CD14-positive monocyte (primary cell): Measurements from ENCODE around the gene TCOF1. TPM values are rescaled to one million over a fixed set of nuclear protein-coding genes. Genes with fewer than 3 reads are reported as not detected.

Experiments used
- DNase-seq, 3 donors: peaks; one replicate each; pipeline ENCODE4 v3.0.0-alpha.2; 2011 to 2022
- H2AFZ ChIP-seq: 2 replicates; pipeline ENCODE4 v1.6.0; 2012; ENCODE audit warnings: mild to moderate bottlenecking, low read depth, low read length, inconsistent platforms; ENCODE audit not compliant: insufficient read depth, poor library complexity, severe bottlenecking
- H3K27ac ChIP-seq, 2 donors: 1 replicate in 1 of 2; 2 replicates in 1 of 2; pipeline ENCODE4 v1.5.1; 2012 to 2013; ENCODE audit warnings: low read length in 2 of 2, control low read depth in 1 of 2, inconsistent platforms in 1 of 2, low read depth in 1 of 2, mild to moderate bottlenecking in 1 of 2
- H3K27me3 ChIP-seq, 2 donors: one replicate each; pipeline versions ENCODE4 v1.6.0 to v1.6.1; 2011 to 2013; ENCODE audit warnings: low read length in 2 of 2; ENCODE audit not compliant: control insufficient read depth in 2 of 2, insufficient read depth in 2 of 2
- H3K36me3 ChIP-seq, 2 donors: replicated peaks in 1 of 2; 1 replicate in 1 of 2; 2 replicates in 1 of 2; pipeline versions ENCODE4 v1.5.1 to v1.6.1; 2012 to 2013; ENCODE audit warnings: low read length in 2 of 2, control low read depth in 1 of 2, inconsistent platforms in 1 of 2, mild to moderate bottlenecking in 1 of 2; ENCODE audit not compliant: insufficient read depth in 2 of 2, control insufficient read depth in 1 of 2
- H3K4me1 ChIP-seq, 2 donors: 1 replicate in 1 of 2; 2 replicates in 1 of 2; pipeline versions ENCODE4 v1.5.1 to v1.6.1; 2012 to 2013; ENCODE audit warnings: low read length in 2 of 2, control low read depth in 1 of 2, inconsistent platforms in 1 of 2, mild to moderate bottlenecking in 1 of 2, moderate library complexity in 1 of 2; ENCODE audit not compliant: insufficient read depth in 2 of 2, control insufficient read depth in 1 of 2
- H3K4me2 ChIP-seq: replicated peaks from 2 replicates; pipeline ENCODE3; 2012; ENCODE audit warnings: low read length, moderate library complexity, mild to moderate bottlenecking; ENCODE audit not compliant: poor library complexity, severe bottlenecking; ENCODE audit errors: extremely low read depth
- H3K4me3 ChIP-seq, 3 experiments: fragments of 200-600 bp in 1 of 3; sonication (generic) in 1 of 3; replicated peaks in 1 of 3; 1 replicate in 2 of 3; 2 replicates in 1 of 3; pipeline ENCODE4 v1.5.1; 2011 to 2013; ENCODE audit warnings: low read length in 3 of 3, mild to moderate bottlenecking in 3 of 3, control low read depth in 2 of 3, low read depth in 2 of 3, inconsistent platforms in 1 of 3, moderate library complexity in 1 of 3
- H3K79me2 ChIP-seq: 2 replicates; pipeline ENCODE4 v1.6.0; 2012; ENCODE audit warnings: mild to moderate bottlenecking, control low read depth, inconsistent platforms, low read length, moderate library complexity; ENCODE audit not compliant: insufficient read depth
- H3K9ac ChIP-seq: 2 replicates; pipeline ENCODE4 v1.6.0; 2017; ENCODE audit warnings: low read length, mild to moderate bottlenecking; ENCODE audit not compliant: insufficient read depth, poor library complexity, severe bottlenecking
- H3K9me3 ChIP-seq, 2 donors: replicated peaks in 1 of 2; 1 replicate in 1 of 2; 2 replicates in 1 of 2; pipeline versions ENCODE4 v1.5.1 to v1.6.1; 2012 to 2013; ENCODE audit warnings: low read length in 2 of 2, control low read depth in 1 of 2; ENCODE audit not compliant: control insufficient read depth in 1 of 2, insufficient read depth in 1 of 2
- H4K20me1 ChIP-seq: 2 replicates; pipeline ENCODE4 v1.6.0; 2012; ENCODE audit warnings: mild to moderate bottlenecking, low read length, control low read depth, moderate library complexity; ENCODE audit not compliant: insufficient read depth
- H3K27ac Mint-ChIP-seq, 7 donors: one replicate each; pipeline ENCODE4 v1.8.0; 2020; ENCODE audit warnings: mild to moderate bottlenecking in 7 of 7, mixed read lengths in 7 of 7, moderate library complexity in 6 of 7, inconsistent platforms in 2 of 7
- H3K27me3 Mint-ChIP-seq, 3 donors: one replicate each; pipeline ENCODE4 v1.8.0; 2021 to 2022; ENCODE audit warnings: low read depth in 3 of 3, mild to moderate bottlenecking in 3 of 3, mixed read lengths in 3 of 3, moderate library complexity in 3 of 3, inconsistent platforms in 1 of 3
- H3K36me3 Mint-ChIP-seq, 2 donors: one replicate each; pipeline ENCODE4 v1.8.0; 2020; ENCODE audit warnings: mixed read lengths in 2 of 2, inconsistent platforms in 1 of 2, mild to moderate bottlenecking in 1 of 2
- H3K4me1 Mint-ChIP-seq: one replicate; pipeline ENCODE4 v1.8.0; 2020; ENCODE audit warnings: mild to moderate bottlenecking, mixed read lengths
- H3K4me3 Mint-ChIP-seq, 2 donors: one replicate each; pipeline ENCODE4 v1.8.0; 2020; ENCODE audit warnings: mild to moderate bottlenecking in 2 of 2, mixed read lengths in 2 of 2, moderate library complexity in 1 of 2
- H3K9me3 Mint-ChIP-seq, 7 donors: one replicate each; pipeline ENCODE4 v1.8.0; 2020 to 2022; ENCODE audit warnings: mixed read lengths in 7 of 7, mild to moderate bottlenecking in 6 of 7, moderate library complexity in 6 of 7, inconsistent platforms in 2 of 7
- WGBS: methylation state at CpG from one replicate; pipeline ENCODE4 v1.1.5; 2013; ENCODE audit warnings: missing lambda C conversion rate; ENCODE audit not compliant: insufficient coverage; 5-methylcytosine and 5-hydroxymethylcytosine counted together
- intact Hi-C, 2 donors: fragments of 100-400 bp; cut with micrococcal nuclease; formaldehyde crosslinking; loops; one replicate each; pipeline versions ENCODE4 v1.15.0 to v1.15.1; 2023
- polyA plus RNA-seq, 3 donors: library from polyadenylated mRNA; depleted of rRNA in 1 of 3; unstranded in 2 of 3; stranded (reverse) in 1 of 3; fragments of 300-500 nt in 2 of 3; fragments of >200 nt in 1 of 3; fragmentation: Illumina TruSeq in 2 of 3; gene quantifications; 1 replicate in 2 of 3; 2 replicates in 1 of 3; pipeline ENCODE4 v1.2.3, GENCODE V29; 2012 to 2021
- TF ChIP-seq, protein P1 (sequence below): fragments of 200-600 bp; IDR thresholded peaks from one replicate; pipeline ENCODE4 v1.8.0; 2022; ENCODE audit warnings: antibody characterized with exemption, mild to moderate bottlenecking

Gene TCOF1
- polyA plus RNA-seq, 3 donors = 1.4 to 18.0 (median 2.3) TPM

DNA sequence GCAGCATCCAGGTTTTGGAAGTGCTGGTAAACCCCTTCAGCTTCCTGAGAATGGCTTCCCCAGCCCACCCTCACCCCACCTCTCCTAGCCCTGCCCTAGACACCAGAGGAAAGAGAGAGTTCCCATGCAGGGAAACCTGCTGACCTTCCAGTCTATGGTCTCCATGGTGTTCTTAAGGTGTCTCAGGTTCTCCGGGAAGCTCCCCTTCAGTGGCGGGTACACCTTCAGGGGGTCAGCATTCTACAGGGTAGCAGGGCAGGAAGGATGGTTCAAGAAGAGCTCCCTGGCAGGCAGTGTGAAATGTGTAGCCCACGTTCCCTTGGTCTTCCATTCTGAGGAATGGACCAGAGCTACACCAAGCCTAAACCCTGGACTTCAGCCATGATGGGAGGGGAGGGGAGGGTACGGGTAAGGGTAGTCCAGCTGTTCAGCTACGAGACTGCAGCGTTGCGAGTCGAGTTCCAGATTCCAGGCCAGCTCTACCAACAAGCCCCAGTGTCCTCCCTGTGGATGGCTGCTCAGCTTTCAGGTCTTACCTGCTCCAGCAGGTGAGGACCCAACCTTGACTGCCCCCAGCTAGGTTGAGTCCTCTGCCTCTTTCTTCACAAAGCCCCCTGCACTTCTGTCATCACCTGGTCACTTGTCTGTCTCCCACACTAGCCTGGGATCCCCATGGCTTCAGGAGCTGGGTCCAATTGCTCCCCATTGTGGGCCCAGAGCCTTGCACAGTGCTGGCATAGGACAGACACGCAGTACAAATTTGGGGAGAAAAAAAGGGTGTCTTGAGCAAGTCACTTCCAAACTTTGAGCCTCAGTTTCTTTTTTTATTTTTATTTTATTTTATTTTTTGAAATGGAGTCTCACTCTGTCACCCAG is 47.7 kb downstream of the TCOF1 start:
- peak overlapping the region in 5 of 7 donors; percentile 22 to 79 (median 72) for H3K27ac Mint-ChIP-seq
- DNase-seq = peak in 1 of 3 donors; percentile 18
- Histone ChIP-seq H3K36me3 (peaks cover 91 to 100% of the 10 kb centered on the region in 2 donors), H2AFZ (no peak overlapping the region), H3K79me2 (peaks cover 62% of the 10 kb centered on the region), H3K27me3 (no peaks in the 10 kb centered on the region), H3K4me3 (no peak overlapping the region), H3K4me2 (no peak overlapping the region), H4K20me1 (peaks cover 100% of the 10 kb centered on the region), H3K9me3 (no peaks in the 10 kb centered on the region), H3K4me1 (peaks cover 29 to 44% of the 10 kb centered on the region in 2 donors), H3K27ac (peak overlapping the region; percentile 2 to 59), H3K9ac (no peak overlapping the region)
- peaks cover 33% of the 10 kb centered on the region for H3K4me1 Mint-ChIP-seq
- H3K9me3 Mint-ChIP-seq = no peaks in the 10 kb centered on the region
- H3K27me3 Mint-ChIP-seq = peaks cover 0 to 11% (median 0%) of the 10 kb centered on the region in 3 donors
- TF ChIP-seq, protein P1, sequence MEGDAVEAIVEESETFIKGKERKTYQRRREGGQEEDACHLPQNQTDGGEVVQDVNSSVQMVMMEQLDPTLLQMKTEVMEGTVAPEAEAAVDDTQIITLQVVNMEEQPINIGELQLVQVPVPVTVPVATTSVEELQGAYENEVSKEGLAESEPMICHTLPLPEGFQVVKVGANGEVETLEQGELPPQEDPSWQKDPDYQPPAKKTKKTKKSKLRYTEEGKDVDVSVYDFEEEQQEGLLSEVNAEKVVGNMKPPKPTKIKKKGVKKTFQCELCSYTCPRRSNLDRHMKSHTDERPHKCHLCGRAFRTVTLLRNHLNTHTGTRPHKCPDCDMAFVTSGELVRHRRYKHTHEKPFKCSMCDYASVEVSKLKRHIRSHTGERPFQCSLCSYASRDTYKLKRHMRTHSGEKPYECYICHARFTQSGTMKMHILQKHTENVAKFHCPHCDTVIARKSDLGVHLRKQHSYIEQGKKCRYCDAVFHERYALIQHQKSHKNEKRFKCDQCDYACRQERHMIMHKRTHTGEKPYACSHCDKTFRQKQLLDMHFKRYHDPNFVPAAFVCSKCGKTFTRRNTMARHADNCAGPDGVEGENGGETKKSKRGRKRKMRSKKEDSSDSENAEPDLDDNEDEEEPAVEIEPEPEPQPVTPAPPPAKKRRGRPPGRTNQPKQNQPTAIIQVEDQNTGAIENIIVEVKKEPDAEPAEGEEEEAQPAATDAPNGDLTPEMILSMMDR = no peak
- H3K4me3 Mint-ChIP-seq = no peak overlapping the region
- peaks cover 84 to 99% of the 10 kb centered on the region in 2 donors for H3K36me3 Mint-ChIP-seq
- intact Hi-C loops = loop anchor here in 1 of 2 donors (5.0 kb wide), 1 partner anchor 37 kb away; no protein-coding TSS in a partner anchor
- 100% methylated on average over 5 of the region's 9 CpGs for WGBS

- Histone ChIP-seq H2AFZ (no peak overlapping the region), H3K4me3 (no peak overlapping the region), H3K27ac (peak overlapping the region; percentile 2 to 17), H3K9ac (no peak overlapping the region), H3K27me3 (no peaks in the 10 kb centered on the region), H3K4me1 (peaks cover 31 to 46% of the 10 kb centered on the region in 2 donors), H3K36me3 (peaks cover 84 to 91% of the 10 kb centered on the region in 2 donors), H4K20me1 (peaks cover 100% of the 10 kb centered on the region), H3K9me3 (no peaks in the 10 kb centered on the region), H3K79me2 (peaks cover 72% of the 10 kb centered on the region), H3K4me2 (no peak overlapping the region)
- H3K9me3 Mint-ChIP-seq = peaks cover 0 to 3% (median 0%) of the 10 kb centered on the region in 7 donors
- peaks cover 0 to 11% (median 0%) of the 10 kb centered on the region in 3 donors for H3K27me3 Mint-ChIP-seq
- 92% methylated on average over 1 of the region's 4 CpGs for WGBS
- H3K4me3 Mint-ChIP-seq = no peak overlapping the region
- peaks cover 81 to 97% of the 10 kb centered on the region in 2 donors for H3K36me3 Mint-ChIP-seq
- DNase-seq = peak in 1 of 3 donors; percentile 19
- H3K27ac Mint-ChIP-seq = peak overlapping the region in 6 of 7 donors; percentile 16 to 71 (median 66)
- intact Hi-C loops = no loop called here
- TF ChIP-seq, protein P1 = no peak
- H3K4me1 Mint-ChIP-seq = peaks cover 37% of the 10 kb centered on the region
Observed at GRCh38 chr5:150406103-150406722, 48.7 kb downstream of the TCOF1 start.
